Caco-2 (cell line): Measurements from ENCODE around the gene CILP. TPM values are rescaled to one million over a fixed set of nuclear protein-coding genes. Genes with fewer than 3 reads are reported as not detected.
A peak's percentile ranks its signal among the peaks of the same experiment; 100 is the strongest.

Experiments used
- BruUV-seq: library from RNA; stranded (reverse); fragments of 400-500 nt; replicated peaks from 2 replicates; lab custom pipeline; 2021; lab: Mats Ljungman, UMichigan
- CTCF ChIA-PET: fragments of 300-600 bp; sonication (Branson Sonifier 250); formaldehyde crosslinking; loops from one replicate; lab custom pipeline; 2022; ENCODE audit warnings: antibody characterized with exemption; lab: Charles Lee
- POLR2A ChIA-PET: fragments of 300-600 bp; sonication (Branson Sonifier 250); formaldehyde crosslinking; loops from one replicate; lab custom pipeline; 2022; ENCODE audit warnings: antibody characterized with exemption; lab: Charles Lee
- DNase-seq, 2 experiments: peaks; one replicate each; pipeline versions ENCODE4 v3.0.0 to v3.0.0-alpha.2; 2020 to 2022
- H3K27me3 ChIP-seq: replicated peaks from 2 replicates; pipeline ENCODE4 v1.6.0; 2011; ENCODE audit warnings: low read length; ENCODE audit not compliant: control insufficient read depth, insufficient read depth
- H3K36me3 ChIP-seq: 2 replicates; pipeline ENCODE4 v1.5.1; 2011; ENCODE audit warnings: low read length; ENCODE audit not compliant: control insufficient read depth, insufficient read depth
- H3K4me1 ChIP-seq: fragments of 250-450 bp; sonication (Bioruptor Pico); 2 replicates; pipeline ENCODE4 v1.5.1; 2020; ENCODE audit warnings: mild to moderate bottlenecking
- H3K4me3 ChIP-seq: 2 replicates; pipeline ENCODE4 v1.5.1; 2011; ENCODE audit warnings: low read depth, mild to moderate bottlenecking, control low read depth, low read length
- H3K9me3 ChIP-seq: fragments of 250-450 bp; sonication (Bioruptor Pico); 2 replicates; pipeline ENCODE4 v1.5.1; 2020; ENCODE audit warnings: mild to moderate bottlenecking, moderate library complexity
- H3K27ac Mint-ChIP-seq: one replicate; pipeline ENCODE4 v1.8.0; 2022; ENCODE audit warnings: mixed read lengths; ENCODE audit not compliant: unreplicated experiment
- H3K27me3 Mint-ChIP-seq: one replicate; pipeline ENCODE4 v1.8.0; 2022; ENCODE audit warnings: mixed read lengths; ENCODE audit not compliant: insufficient read depth, unreplicated experiment
- H3K36me3 Mint-ChIP-seq: one replicate; pipeline ENCODE4 v1.8.0; 2022; ENCODE audit warnings: mild to moderate bottlenecking, mixed read lengths; ENCODE audit not compliant: insufficient read depth, unreplicated experiment
- H3K4me1 Mint-ChIP-seq: one replicate; pipeline ENCODE4 v1.8.0; 2022; ENCODE audit warnings: low read depth, mixed read lengths; ENCODE audit not compliant: unreplicated experiment
- H3K4me3 Mint-ChIP-seq: one replicate; pipeline ENCODE4 v1.8.0; 2022; ENCODE audit warnings: mild to moderate bottlenecking, moderate library complexity, mixed read lengths; ENCODE audit not compliant: unreplicated experiment
- H3K9me3 Mint-ChIP-seq: one replicate; pipeline ENCODE4 v1.8.0; 2022; ENCODE audit warnings: mixed read lengths; ENCODE audit not compliant: unreplicated experiment
- intact Hi-C: fragments of 100-400 bp; cut with micrococcal nuclease; formaldehyde crosslinking; loops from one replicate; pipeline ENCODE4 v1.10.0; 2022; ENCODE audit not compliant: unreplicated experiment
- total RNA-seq: library from RNA; stranded (reverse); gene quantifications from 2 replicates; pipeline ENCODE4 v1.2.3, GENCODE V29; 2022
- TF ChIP-seq, protein P1 (sequence below), 2 experiments: fragments of 200-600 bp in 1 of 2; IDR thresholded peaks; 1 replicate in 1 of 2; 2 replicates in 1 of 2; pipeline versions ENCODE4 v1.5.1 to v1.8.0; 2011 to 2022; ENCODE audit warnings: antibody characterized with exemption in 1 of 2, control low read depth in 1 of 2, inconsistent platforms in 1 of 2, low read depth in 1 of 2, low read length in 1 of 2, mild to moderate bottlenecking in 1 of 2, moderate library complexity in 1 of 2; ENCODE audit not compliant: insufficient read depth in 1 of 2, severe bottlenecking in 1 of 2, unreplicated experiment in 1 of 2

CILP gene
- total RNA-seq, 1 experiment from 2014 or later: not detected

DNA sequence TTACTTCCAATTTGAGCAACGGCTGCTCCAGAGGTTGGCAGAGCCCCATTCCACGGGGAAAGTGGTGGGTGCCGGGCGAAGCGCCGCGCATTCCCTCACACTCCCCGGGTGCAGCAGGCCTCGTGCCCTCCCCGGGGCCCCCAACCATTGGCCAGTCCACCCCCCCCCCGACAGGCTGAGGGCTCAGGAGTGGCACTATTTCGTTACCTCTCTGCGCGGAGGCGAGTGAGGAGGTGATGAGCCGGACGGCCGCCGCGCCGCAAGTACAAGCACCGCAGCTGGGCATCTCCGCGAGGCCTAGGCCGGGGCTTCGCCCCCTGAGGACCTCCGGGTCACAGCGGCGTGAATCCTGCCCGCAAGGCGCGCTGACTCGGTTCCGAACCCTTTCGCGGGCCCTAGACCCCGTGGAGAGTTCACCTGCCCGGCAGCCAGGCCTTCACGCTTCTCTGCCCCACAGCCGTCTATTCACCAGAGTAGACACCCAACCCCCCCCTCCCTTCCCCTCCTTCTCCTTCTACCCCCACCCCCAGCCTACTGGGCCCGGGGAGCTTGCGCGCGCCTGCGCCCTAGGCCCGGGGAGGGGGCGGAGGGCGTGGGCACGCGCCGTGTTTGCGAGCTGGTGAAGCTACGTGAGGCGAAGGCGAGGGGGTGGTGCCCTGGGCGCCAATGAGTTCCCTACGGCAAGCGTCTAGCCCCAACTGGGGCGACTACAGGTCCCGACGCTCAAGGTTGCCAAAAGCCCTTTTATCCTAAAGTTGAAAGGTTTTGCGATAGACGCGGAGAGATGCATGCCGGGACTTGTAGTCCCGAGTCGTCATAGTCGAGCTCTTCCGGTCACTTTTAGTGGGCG lies 26.2 kb downstream of the CILP start, which contains the start of gene CLPX:
Gene CLPX, minus strand, starts transcription at position 475 of the 850 bp plus-strand sequence. Its CDS starts 189 bp downstream, at position 286.
- Mint-ChIP-seq H3K4me3 (peak within 1 kb of the TSS; percentile 88), H3K4me1 (no peaks in the 10 kb centered on the region), H3K27ac (peak within 1 kb of the TSS; percentile 86), H3K27me3 (no peaks in the 10 kb centered on the region), H3K9me3 (no peaks in the 10 kb centered on the region), H3K36me3 (peaks cover 8% of the 10 kb centered on the region)
- TF ChIP-seq, protein P1, sequence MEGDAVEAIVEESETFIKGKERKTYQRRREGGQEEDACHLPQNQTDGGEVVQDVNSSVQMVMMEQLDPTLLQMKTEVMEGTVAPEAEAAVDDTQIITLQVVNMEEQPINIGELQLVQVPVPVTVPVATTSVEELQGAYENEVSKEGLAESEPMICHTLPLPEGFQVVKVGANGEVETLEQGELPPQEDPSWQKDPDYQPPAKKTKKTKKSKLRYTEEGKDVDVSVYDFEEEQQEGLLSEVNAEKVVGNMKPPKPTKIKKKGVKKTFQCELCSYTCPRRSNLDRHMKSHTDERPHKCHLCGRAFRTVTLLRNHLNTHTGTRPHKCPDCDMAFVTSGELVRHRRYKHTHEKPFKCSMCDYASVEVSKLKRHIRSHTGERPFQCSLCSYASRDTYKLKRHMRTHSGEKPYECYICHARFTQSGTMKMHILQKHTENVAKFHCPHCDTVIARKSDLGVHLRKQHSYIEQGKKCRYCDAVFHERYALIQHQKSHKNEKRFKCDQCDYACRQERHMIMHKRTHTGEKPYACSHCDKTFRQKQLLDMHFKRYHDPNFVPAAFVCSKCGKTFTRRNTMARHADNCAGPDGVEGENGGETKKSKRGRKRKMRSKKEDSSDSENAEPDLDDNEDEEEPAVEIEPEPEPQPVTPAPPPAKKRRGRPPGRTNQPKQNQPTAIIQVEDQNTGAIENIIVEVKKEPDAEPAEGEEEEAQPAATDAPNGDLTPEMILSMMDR (IDR thresholded peaks at IDR 0.05; ENCODE audit: insufficient read depth in 1 of 2, low read depth in 1 of 2, low read length in 1 of 2, severe bottlenecking in 1 of 2, unreplicated experiment in 1 of 2): no peak
- TSS peak; percentile 49 for BruUV-seq
- Histone ChIP-seq H3K9me3 (no peaks in the 10 kb centered on the region), H3K27me3 (no peaks in the 10 kb centered on the region), H3K4me3 (peak within 1 kb of the TSS; percentile 94), H3K36me3 (no peaks in the 10 kb centered on the region), H3K4me1 (no peaks in the 10 kb centered on the region)
- intact Hi-C loops: loop anchor here (1.0 to 5.0 kb wide), 2 partner anchors 53 to 152 kb away; partner anchors contain the start of gene PDCD7
- DNase-seq: peak; percentile 90 to 92
- ChIA-PET CTCF (interaction anchor here (0.5 to 2.3 kb wide), 17 partner anchors 25 to 404 kb away, joined by 3 to 16 read pairs (median 4); partner anchors contain the start of genes PARP16 and RNU5B-1), POLR2A (interaction anchor here (0.5 to 1.5 kb wide), 15 partner anchors 36 to 1952 kb away, joined by 3 to 37 read pairs (median 4); partner anchors contain the start of genes PARP16, RNU5B-1 and SLC51B)

DNA sequence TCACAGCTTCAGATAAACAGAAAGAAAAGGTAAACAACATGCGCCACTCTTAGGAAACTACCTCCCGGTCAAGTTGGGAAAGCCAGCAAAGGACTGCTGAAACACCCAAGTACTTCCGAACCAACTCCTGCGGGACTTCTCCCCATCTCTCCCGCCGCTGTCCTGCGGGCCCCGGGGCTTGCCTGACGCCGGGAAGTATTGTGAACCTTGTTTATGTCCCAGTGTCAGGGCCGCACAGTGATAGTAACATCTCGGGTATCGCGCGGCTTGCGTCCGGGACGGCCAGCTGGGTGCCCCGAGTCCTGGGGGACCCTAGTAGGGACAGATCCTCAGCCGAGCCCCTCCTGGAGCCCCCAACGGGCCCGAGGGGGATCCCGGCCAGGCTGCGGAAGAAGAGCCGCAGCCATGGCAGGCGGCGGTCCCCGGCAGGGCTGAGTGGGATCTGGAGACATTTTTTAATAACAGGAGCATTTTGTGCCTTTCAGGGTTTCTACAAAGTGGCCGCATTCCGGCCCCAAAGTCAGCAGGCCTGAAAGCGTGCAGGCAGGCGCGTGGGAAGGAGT lies 26.9 kb downstream of the CILP start:
- BruUV-seq: no TSS peak
- peak; percentile 65 to 69 for DNase-seq
- Mint-ChIP-seq H3K36me3 (peaks cover 12% of the 10 kb centered on the region), H3K9me3 (no peaks in the 10 kb centered on the region), H3K4me1 (no peaks in the 10 kb centered on the region), H3K27me3 (no peaks in the 10 kb centered on the region), H3K27ac (peak overlapping the region; percentile 86), H3K4me3 (peak overlapping the region; percentile 88)
- ChIA-PET CTCF (interaction anchor here (1.3 kb wide), 2 partner anchors 83 to 129 kb away, joined by 4 to 6 read pairs; no protein-coding TSS in a partner anchor), POLR2A (interaction anchor here (0.5 to 1.5 kb wide), 3 partner anchors 120 to 168 kb away, joined by 3 to 37 read pairs (median 3); partner anchors contain the start of gene RNU5B-1)
- H3K9me3 ChIP-seq: no peaks in the 10 kb centered on the region
- TF ChIP-seq, protein P1 (IDR thresholded peaks at IDR 0.05; ENCODE audit: insufficient read depth in 1 of 2, low read depth in 1 of 2, low read length in 1 of 2, severe bottlenecking in 1 of 2, unreplicated experiment in 1 of 2): no peak
- H3K27me3 ChIP-seq: no peaks in the 10 kb centered on the region
- H3K4me1 ChIP-seq: 0 out of 2 replicates have a peak, but pooled peaks cover 4% of the 10 kb centered on the region
- H3K36me3 ChIP-seq: no peaks in the 10 kb centered on the region
- H3K4me3 ChIP-seq: peak overlapping the region; percentile 94
- intact Hi-C loops: loop anchor here (5.0 kb wide), 1 partner anchor 52 kb away; the partner anchor contains the start of gene PDCD7

DNA sequence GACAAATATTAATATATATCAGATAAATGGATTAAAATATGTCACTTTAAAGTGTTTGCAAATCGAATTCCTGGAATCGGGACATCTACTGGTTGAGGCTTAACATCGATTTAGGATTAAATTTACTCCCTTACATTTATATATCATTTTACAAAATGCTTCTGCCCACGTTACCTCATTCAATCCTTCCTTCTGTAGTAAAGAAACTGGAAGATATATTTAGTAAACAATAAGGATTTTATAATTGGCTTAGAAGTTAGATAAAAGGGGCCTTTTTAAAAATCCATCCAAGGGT lies 27.5 kb downstream of the CILP start:
- no TSS peak for BruUV-seq
- H3K36me3 ChIP-seq: no peaks in the 10 kb centered on the region

More for the DNA sequence above, 27.5 kb downstream of the CILP start:
- Mint-ChIP-seq H3K36me3 (peaks cover 12% of the 10 kb centered on the region), H3K4me3 (peak overlapping the region; percentile 88), H3K4me1 (no peaks in the 10 kb centered on the region), H3K27me3 (no peaks in the 10 kb centered on the region), H3K9me3 (no peaks in the 10 kb centered on the region), H3K27ac (peak overlapping the region; percentile 86)
- no peaks in the 10 kb centered on the region for H3K27me3 ChIP-seq
- intact Hi-C loops: loop anchor here (5.0 kb wide), 1 partner anchor 52 kb away; the partner anchor contains the start of gene PDCD7
- CTCF ChIA-PET: no interaction called here
- 0 out of 2 replicates have a peak, but pooled peaks cover 4% of the 10 kb centered on the region for H3K4me1 ChIP-seq
- H3K4me3 ChIP-seq: peak overlapping the region; percentile 94
- no peaks in the 10 kb centered on the region for H3K9me3 ChIP-seq
- POLR2A ChIA-PET: interaction anchor here (0.5 kb wide), 1 partner anchor 168 kb away, joined by 3 read pairs; no protein-coding TSS in a partner anchor
- no peak for DNase-seq
- TF ChIP-seq, protein P1 (IDR thresholded peaks at IDR 0.05; ENCODE audit: insufficient read depth in 1 of 2, low read depth in 1 of 2, low read length in 1 of 2, severe bottlenecking in 1 of 2, unreplicated experiment in 1 of 2): no peak
